Fibroblast of lung (primary cell): Measurements from ENCODE around the gene TBCK.

ENCODE experiments used
- CTCF ChIP-seq, 2 donors: IDR thresholded peaks in 1 of 2; conservative IDR thresholded peaks in 1 of 2; 1 replicate in 1 of 2; 2 replicates in 1 of 2; pipeline ENCODE4 v1.5.1; 2011 to 2012; ENCODE audit warnings: low read length in 2 of 2, control low read depth in 1 of 2, inconsistent platforms in 1 of 2, low read depth in 1 of 2, mild to moderate bottlenecking in 1 of 2
- EZH2 ChIP-seq: IDR thresholded peaks from 2 replicates; pipeline ENCODE4 v1.5.1; 2012; ENCODE audit warnings: low read length, control low read depth, mild to moderate bottlenecking; ENCODE audit errors: missing control alignments

GRCh38 chr4:106365613-106366012 lies 49.6 kb upstream of the TBCK start:
- TF ChIP-seq CTCF (conservative IDR thresholded peaks at IDR 0.05 in 1 of 2, IDR thresholded peaks at IDR 0.05 in 1 of 2; ENCODE audit: low read depth in 1 of 2, low read length in 2 of 2) (no peak), EZH2 (no peak)
